Thoracic aorta (tissue), 2 donors: Measurements from ENCODE around the gene PACSIN2. TPM values are rescaled to one million over a fixed set of nuclear protein-coding genes. Genes with fewer than 3 reads are reported as not detected.

ENCODE experiments used
- ATAC-seq: fragments of 150-250 bp; one replicate; pipeline ENCODE4 v1.8.0; 2017; ENCODE audit warnings: low read depth; ENCODE audit not compliant: insufficient number of reproducible peaks, low FRiP score
- DNase-seq: peaks from one replicate; pipeline ENCODE4 v3.0.0-alpha.2; 2020; ENCODE audit warnings: low spot score
- H3K27ac ChIP-seq, 2 donors: fragments of 200-600 bp; sonication (generic); 1 replicate in 1 of 2; 2 replicates in 1 of 2; pipeline ENCODE4 v1.5.1; 2016; ENCODE audit warnings: mild to moderate bottlenecking in 2 of 2, moderate library complexity in 2 of 2
- H3K27me3 ChIP-seq: fragments of 200-600 bp; sonication (generic); replicated peaks from 2 replicates; pipeline ENCODE4 v1.6.0; 2016; ENCODE audit warnings: mild to moderate bottlenecking; ENCODE audit not compliant: insufficient read depth
- H3K36me3 ChIP-seq: fragments of 200-600 bp; sonication (generic); one replicate; pipeline ENCODE4 v1.5.1; 2016
- H3K4me1 ChIP-seq, 2 donors: fragments of 200-600 bp; sonication (generic); 1 replicate in 1 of 2; 2 replicates in 1 of 2; pipeline versions ENCODE4 v1.5.1 to v1.6.0; 2016; ENCODE audit warnings: low read depth in 2 of 2, mild to moderate bottlenecking in 1 of 2; ENCODE audit not compliant: control insufficient read depth in 1 of 2
- H3K4me3 ChIP-seq: fragments of 200-600 bp; sonication (generic); 2 replicates; pipeline ENCODE4 v1.5.1; 2016; ENCODE audit warnings: mild to moderate bottlenecking
- H3K9me3 ChIP-seq: fragments of 200-600 bp; sonication (generic); 2 replicates; pipeline ENCODE4 v1.5.1; 2016
- CTCF ChIP-seq: fragments of 200-600 bp; sonication (generic); IDR thresholded peaks from one replicate; pipeline ENCODE4 v1.5.1; 2019; ENCODE audit warnings: antibody characterized with exemption
- total RNA-seq, 2 donors: library from RNA; depleted of rRNA; stranded (reverse); fragments of >200 nt; gene quantifications; one replicate each; pipeline versions ENCODE4 v1.1.0 to v1.2.3, GENCODE V29; 2016

Gene PACSIN2
- total RNA-seq, 2 donors from 2014 or later: 135 to 155 TPM

- DNase-seq: no peak
- Histone ChIP-seq H3K4me1 (peaks cover 35 to 65% of the 10 kb centered on the region in 2 donors), H3K27me3 (no peaks in the 10 kb centered on the region), H3K4me3 (no peak overlapping the region), H3K9me3 (no peaks in the 10 kb centered on the region), H3K27ac (no peak overlapping the region), H3K36me3 (no peaks in the 10 kb centered on the region)
- TF ChIP-seq CTCF: no peak
- ATAC-seq: no peak
Observed at GRCh38 chr22:42904050-42904449, 110.9 kb downstream of the PACSIN2 start.

GRCh38 chr22:42902875-42903510 lies 112.0 kb downstream of the PACSIN2 start:
- DNase-seq (no peak), ATAC-seq (no peak)
- no peak overlapping the region for H3K4me3 ChIP-seq
- H3K27ac ChIP-seq: no peak overlapping the region
- H3K4me1 ChIP-seq: peaks cover 26 to 55% of the 10 kb centered on the region in 2 donors
- no peak for TF ChIP-seq CTCF
- no peaks in the 10 kb centered on the region for H3K27me3 ChIP-seq
- no peaks in the 10 kb centered on the region for H3K9me3 ChIP-seq
- H3K36me3 ChIP-seq: no peaks in the 10 kb centered on the region

- peaks cover 17 to 45% of the 10 kb centered on the region in 2 donors for H3K4me1 ChIP-seq
- H3K4me3 ChIP-seq: no peak overlapping the region
- peak; percentile 18 for TF ChIP-seq CTCF
- H3K36me3 ChIP-seq: no peaks in the 10 kb centered on the region
- H3K27me3 ChIP-seq: no peaks in the 10 kb centered on the region
- H3K9me3 ChIP-seq: no peaks in the 10 kb centered on the region
- no peak for DNase-seq
- ATAC-seq: no peak
- no peak overlapping the region for H3K27ac ChIP-seq
Observed at GRCh38 chr22:42901790-42902508, 113.0 kb downstream of the PACSIN2 start.

GRCh38 chr22:42897960-42898359 lies 117.0 kb downstream of the PACSIN2 start:
- H3K36me3 ChIP-seq: no peaks in the 10 kb centered on the region
- no peak overlapping the region for H3K27ac ChIP-seq
- TF ChIP-seq CTCF: no peak
- H3K4me3 ChIP-seq: no peak overlapping the region
- no peaks in the 10 kb centered on the region for H3K9me3 ChIP-seq
- DNase-seq: no peak
- no peak for ATAC-seq
- peaks cover 6 to 49% of the 10 kb centered on the region in 2 donors for H3K4me1 ChIP-seq
- H3K27me3 ChIP-seq: no peaks in the 10 kb centered on the region

- H3K27me3 ChIP-seq: no peaks in the 10 kb centered on the region
- peak overlapping the region in 1 of 2 donors; percentile 5 for H3K27ac ChIP-seq
- peaks cover 5 to 44% of the 10 kb centered on the region in 2 donors for H3K4me1 ChIP-seq
- H3K36me3 ChIP-seq: peaks cover 7% of the 10 kb centered on the region
- no peaks in the 10 kb centered on the region for H3K9me3 ChIP-seq
- no peak for ATAC-seq
- no peak overlapping the region for H3K4me3 ChIP-seq
- TF ChIP-seq CTCF: no peak
- no peak for DNase-seq
Observed at GRCh38 chr22:42895541-42895981, 119.4 kb downstream of the PACSIN2 start.
